SW 1271 (cell line): ENCODE data around the gene KCNMA1.
A peak's percentile ranks its signal among the peaks of the same experiment; 100 is the strongest.

Source experiments
- DNase-seq, 2 experiments: peaks; one replicate each; lab custom pipeline; 2025; lab: John Stamatoyannopoulos, UW

The KCNMA1 gene

DNA sequence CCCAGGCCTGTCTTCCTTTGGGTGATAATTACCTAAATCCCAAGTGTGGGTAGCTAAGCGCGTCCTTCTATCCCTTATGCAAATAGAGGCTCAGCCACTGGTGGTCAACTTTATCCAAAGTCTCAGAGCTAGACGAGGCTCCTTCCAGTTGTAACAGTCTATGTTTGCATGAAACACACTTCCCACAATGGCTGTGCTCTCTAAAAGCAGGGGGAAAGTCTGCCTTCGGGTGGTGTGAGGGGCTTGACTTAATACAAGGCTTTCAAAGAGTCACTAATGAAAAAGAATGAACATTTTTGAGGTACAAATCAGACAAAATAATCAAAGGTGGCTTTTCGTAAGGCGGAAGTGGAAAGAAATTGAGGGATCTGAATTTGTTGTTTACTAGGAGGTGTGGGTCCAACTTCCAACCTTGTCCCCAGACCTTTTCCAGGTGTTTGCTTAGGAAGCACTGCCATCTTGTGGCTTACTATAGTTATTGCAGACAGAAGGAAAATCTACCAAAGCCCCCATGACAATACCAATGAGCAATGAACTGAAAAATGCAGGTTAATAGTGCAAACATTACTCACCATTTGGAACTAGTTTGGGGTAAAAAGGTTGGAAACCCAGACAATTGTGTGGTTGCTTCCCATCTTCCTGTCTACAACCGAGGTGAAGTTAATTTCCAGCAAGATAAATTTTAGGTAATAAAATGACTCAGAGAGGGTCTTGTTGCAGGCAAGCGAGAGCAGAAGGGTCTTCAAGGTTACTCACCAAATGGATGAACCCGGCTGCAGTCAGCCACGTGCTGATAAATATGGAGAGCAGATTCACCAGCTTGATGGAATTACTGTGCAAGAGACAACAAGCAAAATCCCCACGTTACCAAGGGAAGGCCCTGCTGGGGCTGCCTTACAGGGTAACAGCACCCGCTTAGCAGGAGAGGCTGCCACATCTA is 525.7 kb downstream of the KCNMA1 start:
- peak in 1 of 2 experiments; percentile 38 for DNase-seq

DNA sequence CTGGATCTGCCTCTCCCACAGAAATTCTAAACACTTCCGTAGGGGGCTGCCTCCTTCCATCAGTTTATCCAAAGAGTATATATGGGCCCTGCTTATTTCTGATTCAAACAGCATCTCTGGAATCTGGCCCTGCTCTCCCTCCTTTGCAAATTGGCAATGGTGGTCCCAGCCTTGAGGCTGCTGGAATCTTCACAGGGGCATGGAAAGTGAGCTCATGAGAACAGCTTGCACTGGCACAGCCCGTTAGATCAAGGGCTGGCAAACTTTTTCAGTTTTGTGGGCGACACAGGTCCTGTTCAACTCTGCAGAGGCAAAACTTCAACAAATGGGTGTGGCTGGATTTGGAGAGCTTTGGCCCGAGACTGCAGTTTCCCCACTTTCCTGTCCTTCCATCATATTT is 526.9 kb downstream of the KCNMA1 start:
- DNase-seq = no peak

- no peak for DNase-seq
Measured at GRCh38 chr10:77109351-77109994, 528.1 kb downstream of the KCNMA1 start.

GRCh38 chr10:77106676-77107075 is 530.9 kb downstream of the KCNMA1 start:
- DNase-seq = no peak

DNA sequence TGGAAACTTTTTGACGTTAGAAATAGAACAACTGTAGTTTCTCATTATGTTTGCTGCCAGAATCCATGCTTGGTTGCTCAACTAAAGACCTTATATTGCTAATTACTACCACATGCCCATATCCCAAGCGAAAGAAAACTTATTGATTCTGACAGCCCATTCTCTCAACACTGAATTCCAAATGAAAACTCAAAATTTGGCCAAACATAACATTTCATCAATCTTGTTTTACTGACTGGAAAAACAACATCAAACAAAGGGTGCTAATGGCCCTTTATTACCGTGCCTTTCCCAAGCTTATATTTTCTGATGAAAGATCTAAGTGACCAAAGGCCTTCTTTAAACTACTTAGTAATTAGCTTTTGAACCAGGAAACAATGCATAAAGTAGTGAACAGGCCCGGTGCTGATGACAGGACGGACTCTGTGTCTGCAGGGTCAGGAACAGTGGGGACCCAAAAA is 531.8 kb downstream of the KCNMA1 start:
- DNase-seq = no peak

DNA sequence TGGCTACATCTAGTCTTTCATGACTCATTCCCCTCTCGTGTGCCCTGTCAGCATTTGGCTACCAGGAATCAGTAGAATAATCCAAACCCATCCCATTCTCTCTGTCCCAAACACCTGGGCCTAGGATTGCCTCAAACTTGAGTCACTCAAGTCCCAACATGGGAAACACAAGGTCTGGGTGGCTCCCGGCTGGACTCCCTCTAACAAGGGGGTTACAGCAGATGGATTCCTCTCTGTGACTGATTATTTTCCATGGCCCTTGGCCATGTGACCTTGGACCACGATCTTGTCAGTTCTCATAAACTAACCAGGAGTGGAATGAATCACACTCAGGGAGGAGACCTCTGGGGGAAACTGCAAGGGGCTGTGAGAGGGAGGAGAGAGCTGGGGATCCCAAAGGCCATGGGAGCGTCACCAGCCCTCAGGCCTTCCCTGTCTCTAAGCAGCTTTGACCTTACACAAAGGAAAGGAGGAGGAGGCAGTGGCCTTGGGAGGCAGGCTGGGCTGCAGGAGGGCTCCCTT is 533.1 kb downstream of the KCNMA1 start:
- DNase-seq = no peak

- DNase-seq = no peak
Measured at GRCh38 chr10:77103213-77103612, 534.4 kb downstream of the KCNMA1 start.

DNA sequence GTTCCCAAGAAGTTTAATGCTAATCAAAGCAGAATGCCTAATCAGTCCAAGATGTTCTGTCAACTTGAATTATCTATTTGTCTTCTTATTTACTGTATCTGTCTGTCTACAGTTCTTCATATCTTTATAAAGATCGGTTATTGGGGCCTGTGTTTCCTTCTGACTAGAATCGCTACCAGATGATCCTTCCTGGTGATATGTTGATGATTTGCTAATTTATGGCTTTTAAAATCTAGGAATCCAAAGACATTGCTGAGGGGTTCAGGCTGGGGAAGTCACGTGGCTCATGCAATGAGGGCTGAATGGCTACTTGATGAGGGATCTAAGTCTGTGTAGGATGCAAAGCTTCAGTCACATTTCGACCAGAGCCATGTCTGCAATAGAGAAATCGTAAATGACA is 536.3 kb downstream of the KCNMA1 start:
- DNase-seq = no peak

GRCh38 chr10:77099136-77099535 is 538.5 kb downstream of the KCNMA1 start:
- no peak for DNase-seq

GRCh38 chr10:77097625-77098024 is 540.0 kb downstream of the KCNMA1 start:
- DNase-seq = no peak

DNA sequence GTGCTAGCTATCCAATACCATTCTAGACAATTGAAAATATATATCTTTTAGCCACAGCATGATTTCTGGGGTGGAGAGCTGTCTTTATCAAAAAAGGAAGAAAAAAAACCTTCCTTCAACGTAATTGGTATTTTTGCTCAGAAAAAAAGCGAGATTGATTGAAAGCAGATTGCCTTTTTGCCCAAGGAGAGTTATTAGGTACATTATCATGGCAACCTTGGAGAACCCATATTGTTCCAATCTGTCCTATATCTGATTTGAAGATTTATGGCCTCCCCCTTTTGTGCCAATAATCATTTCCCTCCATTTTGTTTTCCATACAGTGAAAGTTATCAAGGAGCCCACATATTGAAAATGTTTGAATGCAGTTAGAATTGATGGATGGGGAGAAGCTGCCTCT is 544.5 kb downstream of the KCNMA1 start:
- no peak for DNase-seq

- no peak for DNase-seq
Measured at GRCh38 chr10:77091597-77092165, 545.9 kb downstream of the KCNMA1 start.

DNA sequence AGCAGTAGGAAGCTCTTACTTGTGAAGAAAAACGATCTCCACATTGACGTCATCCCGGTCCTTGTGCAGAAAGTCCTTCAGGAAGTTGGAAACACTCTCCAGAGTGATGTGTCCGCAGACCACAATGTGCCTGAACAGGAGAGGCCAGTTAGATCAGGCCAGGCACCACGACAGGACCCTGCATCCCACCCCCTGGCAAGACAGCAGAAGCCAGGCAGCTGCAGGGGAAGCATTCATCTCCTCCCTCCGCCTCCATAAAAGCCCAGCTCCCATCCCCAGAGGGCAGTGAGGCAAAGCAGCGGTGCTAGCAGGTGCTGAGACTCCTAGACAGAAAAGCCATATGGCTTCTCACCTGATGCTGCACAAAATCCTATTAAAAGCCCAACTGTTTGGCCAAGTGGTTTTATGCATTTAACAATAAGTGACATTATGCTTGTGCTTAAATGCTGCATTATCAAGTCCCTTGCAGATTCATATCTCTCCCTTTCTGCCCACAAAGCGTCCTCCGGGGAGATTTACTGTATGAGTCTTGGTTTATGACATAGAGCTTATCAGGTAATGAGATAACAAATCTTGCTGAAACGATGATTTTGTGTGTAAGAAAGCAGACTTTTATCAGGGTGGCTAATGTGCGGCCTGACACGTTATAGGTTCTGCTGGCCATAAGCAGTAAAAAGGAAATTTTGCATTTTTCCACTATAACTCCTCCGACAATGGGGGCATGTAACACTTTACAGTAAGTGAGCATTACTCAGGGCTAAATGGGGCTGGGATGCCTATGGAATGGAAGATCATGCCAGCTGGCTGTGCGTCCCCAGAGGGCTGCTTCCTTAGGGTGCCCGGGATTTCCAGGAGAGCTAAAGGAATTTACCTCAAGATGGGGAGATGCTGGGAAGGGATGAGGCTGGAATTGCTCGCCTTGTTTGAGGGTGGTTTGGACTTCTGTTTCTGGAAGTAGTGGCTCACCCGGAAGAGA is 546.9 kb downstream of the KCNMA1 start:
- no peak for DNase-seq

DNA sequence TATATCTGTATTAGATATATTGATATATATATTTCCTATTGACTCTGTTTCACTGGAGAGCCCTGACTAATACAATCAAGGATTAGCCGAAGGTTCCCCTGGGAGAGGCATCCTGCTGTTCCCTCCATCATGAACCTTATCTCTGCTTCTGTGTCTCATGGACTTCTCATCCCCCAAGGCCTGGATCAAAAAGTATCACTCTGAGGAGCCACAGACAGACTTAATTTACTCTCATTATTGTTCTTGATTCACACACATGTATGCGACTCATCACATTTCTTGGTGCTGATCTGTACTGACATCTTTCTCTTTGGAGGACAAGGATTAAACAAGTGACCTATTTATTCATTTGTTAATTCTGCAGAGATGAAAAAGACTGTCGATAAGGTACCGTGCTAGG is 550.2 kb downstream of the KCNMA1 start:
- no peak for DNase-seq

GRCh38 chr10:77086081-77086480 is 551.5 kb downstream of the KCNMA1 start:
- DNase-seq = no peak

GRCh38 chr10:77085344-77085743 is 552.3 kb downstream of the KCNMA1 start:
- no peak for DNase-seq

DNA sequence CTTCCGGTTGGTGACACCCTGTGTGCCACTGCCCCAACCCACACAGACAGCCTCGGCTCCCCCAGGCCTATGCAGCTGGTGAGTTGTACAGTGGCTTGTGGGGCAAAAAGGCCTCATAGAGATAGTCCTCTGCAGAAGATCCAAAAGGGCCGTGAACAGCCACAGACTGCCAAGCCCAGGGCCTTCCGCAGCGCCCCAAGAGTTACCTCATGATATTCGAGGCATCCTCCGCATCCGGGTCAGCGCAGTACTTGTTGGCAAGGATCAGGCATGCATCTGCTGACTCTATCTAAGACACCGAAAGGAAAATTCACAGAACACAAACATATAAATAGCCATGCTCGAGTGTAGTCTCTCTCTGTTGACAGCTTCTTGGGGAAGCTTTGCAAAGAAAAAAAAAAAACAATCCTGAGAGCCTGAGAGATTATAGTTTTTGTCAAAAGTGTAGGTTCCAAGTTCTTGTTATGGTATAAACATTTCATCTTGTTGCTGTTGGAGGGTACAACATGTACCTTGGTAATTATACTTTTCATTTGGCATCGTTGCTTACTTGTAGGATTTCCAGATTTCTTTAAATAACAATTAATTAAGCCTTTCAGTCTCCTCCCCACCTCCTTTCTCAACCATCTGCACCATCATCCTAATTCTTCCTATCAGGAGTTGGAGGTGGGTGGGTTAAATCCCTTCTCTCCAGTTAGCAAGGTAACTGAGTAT is 553.0 kb downstream of the KCNMA1 start:
- no peak for DNase-seq

DNA sequence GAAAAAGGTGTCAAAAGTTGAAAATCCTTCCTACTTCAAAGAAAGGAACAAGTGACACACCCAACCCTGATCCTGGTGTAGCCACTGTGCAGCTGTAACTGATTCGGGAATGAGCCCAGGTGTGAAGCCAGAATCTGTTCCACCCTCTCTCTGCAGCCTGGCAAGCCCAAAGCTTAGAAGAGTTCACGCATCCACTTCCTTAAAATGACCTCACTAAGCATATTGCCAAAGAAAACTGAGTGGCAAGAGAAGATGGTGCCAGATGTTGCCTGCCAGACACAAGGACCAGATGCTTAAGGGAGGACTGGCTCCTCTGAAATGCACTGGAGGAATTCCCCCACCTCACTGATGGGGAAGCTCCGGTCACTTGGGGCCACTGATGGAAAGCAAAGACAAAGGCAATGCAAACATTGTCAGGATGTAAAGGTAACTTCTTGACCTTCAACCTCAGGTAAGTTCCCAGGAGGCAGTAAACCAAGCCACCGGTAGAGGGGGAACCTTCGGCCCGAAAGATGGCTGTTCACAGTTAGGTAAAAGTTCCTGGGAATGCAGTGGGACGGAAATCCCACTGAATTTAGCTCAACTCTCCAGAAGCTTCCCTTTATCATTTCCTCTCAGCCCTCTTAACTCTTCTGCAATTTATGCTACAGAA is 554.9 kb downstream of the KCNMA1 start:
- DNase-seq = no peak

DNA sequence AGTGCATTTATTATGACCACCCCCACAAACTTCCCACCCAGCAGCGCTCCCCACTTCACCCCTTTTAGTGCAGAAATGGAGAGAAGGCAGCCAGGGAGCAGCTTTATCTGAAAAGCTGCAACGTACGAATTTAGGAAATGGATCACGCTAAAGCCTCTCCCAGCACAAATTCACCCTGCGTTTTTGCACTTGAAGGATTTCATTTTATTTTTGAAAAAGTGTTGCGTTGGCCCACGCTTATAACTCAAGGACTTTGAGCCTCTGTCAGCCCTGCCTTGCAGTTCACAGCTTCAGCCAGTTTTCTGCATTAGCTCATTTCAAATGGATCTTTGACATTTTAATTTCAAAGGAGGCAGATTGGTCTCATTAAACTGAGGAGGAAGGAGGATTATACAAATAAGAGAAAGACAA is 556.1 kb downstream of the KCNMA1 start:
- DNase-seq = no peak

GRCh38 chr10:77080361-77081027 is 557.1 kb downstream of the KCNMA1 start:
- no peak for DNase-seq
